Aorta (tissue), 5 donors: ENCODE measurements around the gene DNAJC30. TPM values are rescaled to one million over a fixed set of nuclear protein-coding genes. Genes with fewer than 3 reads are reported as not detected.

Experiments used
- ATAC-seq: fragments of 200-7000 bp; cut with Tn5 transposase; one replicate; pipeline ENCODE4 v1.9.1; 2022; ENCODE audit warnings: moderate library complexity; ENCODE audit not compliant: low FRiP score
- DNase-seq, 2 donors: peaks; one replicate each; pipeline ENCODE4 v3.0.0-alpha.2; 2020
- H3K27ac ChIP-seq, 2 donors: one replicate each; pipeline ENCODE4 v1.5.1; 2013; ENCODE audit warnings: low read length in 2 of 2, mild to moderate bottlenecking in 2 of 2, moderate library complexity in 2 of 2, control low read depth in 1 of 2, inconsistent platforms in 1 of 2, low read depth in 1 of 2
- H3K27me3 ChIP-seq, 2 donors: one replicate each; pipeline ENCODE4 v1.6.1; 2013; ENCODE audit warnings: control low read depth in 1 of 2, low read length in 1 of 2, mild to moderate bottlenecking in 1 of 2, moderate library complexity in 1 of 2; ENCODE audit not compliant: insufficient read depth in 2 of 2, control insufficient read depth in 1 of 2
- H3K36me3 ChIP-seq, 2 donors: one replicate each; pipeline ENCODE4 v1.6.1; 2013; ENCODE audit warnings: control low read depth in 1 of 2, low read length in 1 of 2, mild to moderate bottlenecking in 1 of 2; ENCODE audit not compliant: insufficient read depth in 2 of 2, control insufficient read depth in 1 of 2
- H3K4me1 ChIP-seq, 2 donors: one replicate each; pipeline ENCODE4 v1.6.1; 2013; ENCODE audit warnings: low read length in 2 of 2, control low read depth in 1 of 2, mild to moderate bottlenecking in 1 of 2, moderate library complexity in 1 of 2; ENCODE audit not compliant: insufficient read depth in 2 of 2, control insufficient read depth in 1 of 2
- H3K4me3 ChIP-seq, 2 donors: one replicate each; pipeline ENCODE4 v1.5.1; 2013; ENCODE audit warnings: low read length in 2 of 2, control low read depth in 1 of 2, mild to moderate bottlenecking in 1 of 2
- H3K9me3 ChIP-seq: one replicate; pipeline ENCODE4 v1.6.1; 2013; ENCODE audit warnings: mild to moderate bottlenecking, low read length; ENCODE audit not compliant: control insufficient read depth
- WGBS, 2 donors: extraction: QIAGEN DNeasy Blood & Tissue Kit; methylation state at CpG; one replicate each; pipeline ENCODE4 v1.1.7; 2013; 5-methylcytosine and 5-hydroxymethylcytosine counted together
- intact Hi-C, 2 donors: fragments of 100-400 bp; cut with DNase I; formaldehyde crosslinking; loops; one replicate each; pipeline versions ENCODE4 v1.14.2 to v1.15.0; 2022
- polyA plus RNA-seq, 2 donors: library from polyadenylated mRNA; stranded (reverse); fragments of 200-250 nt; gene quantifications; one replicate each; pipeline ENCODE4 v1.2.3, GENCODE V29; 2013
- total RNA-seq, 2 donors: library from RNA; stranded (reverse); fragmentation: NEBNext Ultra II Directional; extraction: Animal tissue kit (Norgen Biotek cat#: 25700); gene quantifications; one replicate each; pipeline ENCODE4 v1.2.1, GENCODE V29; 2021
- donor health status: healthy with polysubstance abuse.
- donor health status: Bipolar disorder and iron deficiency.
- donor health status: DM: no; HTN: no; CAD: no.
- donor health status: DM: no; HTN: no; CAD: no.
- donor health status: DM: yes; HTN: yes; CAD: no.

The DNAJC30 gene
- total and polyA plus RNA-seq, 4 donors, result 4.5 to 7.8 (median 5.9) TPM

DNA sequence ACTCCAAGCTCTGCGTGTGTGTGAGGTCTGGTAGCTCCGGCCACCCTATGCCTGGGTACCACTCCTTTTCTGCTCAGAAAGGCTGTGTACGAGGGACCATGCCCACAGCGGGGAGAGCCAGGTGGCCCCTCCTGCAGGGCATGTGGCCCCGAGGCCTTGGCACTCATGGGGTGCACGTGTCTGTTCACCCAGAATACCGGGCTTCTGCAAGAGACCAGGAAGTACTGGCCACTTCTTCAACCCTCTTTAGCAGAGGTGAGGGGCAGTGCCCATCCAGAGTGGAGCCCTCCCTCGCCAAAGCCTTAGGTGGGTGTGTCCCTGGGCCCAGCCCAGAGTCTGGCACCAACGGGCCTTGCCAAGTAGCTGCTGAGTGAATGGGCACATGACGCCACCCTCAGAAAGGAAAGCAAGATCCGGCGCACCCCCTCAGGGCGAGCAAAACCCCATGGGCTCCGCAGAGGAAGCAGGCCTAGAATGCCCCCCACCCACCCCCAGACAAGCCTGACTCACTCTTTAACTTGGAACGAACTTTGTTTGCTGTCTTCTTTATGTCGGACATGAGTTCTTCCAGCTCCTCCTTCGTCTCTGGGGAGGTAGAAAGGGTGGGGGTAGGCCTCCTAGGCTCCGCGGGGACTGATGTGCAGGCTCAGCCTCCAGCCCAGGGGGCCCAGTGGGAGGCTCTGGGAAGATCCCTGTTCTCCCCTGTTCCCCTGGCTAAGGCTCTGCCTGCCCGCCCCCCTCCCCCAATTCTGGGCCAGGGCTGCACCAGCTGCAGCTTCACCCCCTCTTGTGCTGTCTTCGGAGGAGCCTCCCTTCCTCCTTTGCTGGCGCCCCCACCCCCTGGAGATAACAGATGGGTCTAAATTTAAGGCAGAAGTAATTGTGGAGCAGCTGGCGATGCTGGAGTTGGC, 21.6 kb upstream of the DNAJC30 start:
- Histone ChIP-seq H3K9me3 (no peaks in the 10 kb centered on the region), H3K27ac (no peak overlapping the region), H3K27me3 (no peaks in the 10 kb centered on the region), H3K4me3 (no peak overlapping the region), H3K36me3 (no peaks in the 10 kb centered on the region), H3K4me1 (no peaks in the 10 kb centered on the region)
- WGBS, 2 donors, result 25% methylated on average over 23 of the region's 23 CpGs
- DNase-seq (no peak), ATAC-seq (peak; percentile 50)
- intact Hi-C loops, result no loop called here

DNA sequence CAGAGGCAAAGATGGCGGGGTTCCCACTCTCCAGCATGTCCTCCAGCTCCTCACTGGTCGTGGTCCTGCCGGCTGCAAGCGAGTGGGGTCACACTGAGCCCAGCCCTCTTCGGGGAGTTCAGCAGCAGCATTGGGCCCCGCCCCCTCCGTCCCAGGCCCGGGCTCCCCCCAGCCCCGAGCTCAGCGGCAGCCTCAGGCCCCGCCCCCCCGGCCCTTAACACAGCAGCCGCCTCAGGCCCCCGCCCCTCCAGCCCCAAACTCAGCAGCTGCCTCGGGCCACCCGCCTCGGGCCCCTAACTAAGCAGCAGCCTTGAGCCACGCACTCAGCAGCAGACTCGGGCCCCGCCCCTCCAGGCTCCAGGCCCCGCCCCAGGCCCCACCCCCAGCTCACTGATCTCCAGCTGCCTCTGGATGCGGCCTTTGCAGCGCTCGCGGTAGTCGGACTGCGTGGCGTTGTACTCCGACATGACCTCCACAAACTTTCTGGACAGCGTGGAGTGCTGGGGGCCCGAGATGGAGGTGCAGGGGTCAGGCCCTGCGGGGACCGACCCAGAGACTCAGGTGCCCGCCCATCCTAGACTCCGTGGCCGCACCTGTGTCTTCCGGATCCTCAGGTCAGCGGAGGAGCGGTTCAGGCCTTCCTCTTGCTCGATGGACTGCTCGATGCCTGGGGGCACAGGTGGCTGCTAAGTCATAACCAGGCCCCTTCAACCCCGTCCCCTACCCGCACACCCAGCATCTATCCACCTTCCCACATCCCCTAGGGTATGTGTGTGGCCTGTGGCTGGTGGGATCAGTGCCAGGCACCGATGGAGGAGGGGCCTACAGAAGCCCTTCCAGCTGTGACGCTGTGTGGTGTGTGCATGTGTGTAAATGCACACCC, 20.7 kb upstream of the DNAJC30 start:
- peak in 1 of 2 donors; percentile 64 for DNase-seq
- Histone ChIP-seq H3K27me3 (no peaks in the 10 kb centered on the region), H3K36me3 (no peaks in the 10 kb centered on the region), H3K4me1 (no peaks in the 10 kb centered on the region), H3K27ac (no peak overlapping the region), H3K9me3 (no peaks in the 10 kb centered on the region), H3K4me3 (no peak overlapping the region)
- intact Hi-C loops, result no loop called here
- peak; percentile 46 for ATAC-seq
- WGBS, 2 donors, result 63 to 65% methylated on average over 42 to 45 of the region's 45 CpGs

DNA sequence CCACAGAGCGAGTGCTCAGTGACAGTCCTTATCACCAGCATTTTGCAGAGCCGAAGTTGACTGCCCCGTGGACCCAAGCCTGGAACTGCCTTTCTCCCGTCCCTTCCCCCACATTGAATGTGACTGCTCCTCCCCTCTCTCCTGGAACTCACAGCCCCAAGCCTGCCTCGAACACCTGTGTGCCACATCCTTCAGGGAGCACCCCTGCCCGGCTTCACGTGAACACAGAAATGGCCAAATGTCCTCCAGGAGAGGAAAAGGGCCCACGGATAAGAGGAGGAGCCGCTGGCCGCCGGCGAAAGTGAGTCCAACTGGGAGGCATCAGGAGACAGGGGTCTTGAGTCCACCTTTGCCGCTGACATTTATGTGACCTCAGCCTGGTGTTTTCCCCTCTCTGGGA, 20.0 kb upstream of the DNAJC30 start:
- ATAC-seq (no peak), DNase-seq (no peak)
- WGBS, 2 donors, result 80 to 85% methylated on average over 13 of the region's 13 CpGs
- H3K27ac ChIP-seq, result no peak overlapping the region
- intact Hi-C loops, result no loop called here
- H3K4me3 ChIP-seq, result no peak overlapping the region
- no peaks in the 10 kb centered on the region for H3K27me3 ChIP-seq
- no peaks in the 10 kb centered on the region for H3K4me1 ChIP-seq
- H3K9me3 ChIP-seq, result no peaks in the 10 kb centered on the region
- H3K36me3 ChIP-seq, result no peaks in the 10 kb centered on the region

DNA sequence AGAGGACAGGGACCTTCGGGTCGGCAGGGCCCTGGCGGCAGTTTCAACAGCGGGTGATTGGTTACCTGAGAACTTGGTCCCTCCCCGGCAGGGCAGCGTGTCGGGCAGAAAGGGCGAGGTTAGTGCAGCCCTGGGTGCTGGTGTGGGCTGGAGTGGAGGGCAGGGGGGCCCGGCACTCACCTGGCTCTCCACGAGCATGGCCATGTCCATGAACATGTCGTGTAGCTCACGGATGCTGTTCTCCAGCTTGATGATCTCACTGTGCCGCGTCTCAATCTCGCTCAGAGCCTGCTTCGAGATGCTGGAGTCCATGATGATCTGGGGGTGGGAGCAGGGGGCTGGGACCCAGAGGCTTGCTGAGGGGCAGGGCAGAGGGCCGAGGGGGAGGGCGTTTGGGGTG, 19.4 kb upstream of the DNAJC30 start:
- no peak for DNase-seq
- Histone ChIP-seq H3K27ac (no peak overlapping the region), H3K4me3 (no peak overlapping the region), H3K27me3 (no peaks in the 10 kb centered on the region), H3K36me3 (no peaks in the 10 kb centered on the region), H3K4me1 (no peaks in the 10 kb centered on the region), H3K9me3 (no peaks in the 10 kb centered on the region)
- no peak for ATAC-seq
- intact Hi-C loops, result no loop called here
- 90% methylated on average over 18 of the region's 18 CpGs for WGBS, 2 donors

DNA sequence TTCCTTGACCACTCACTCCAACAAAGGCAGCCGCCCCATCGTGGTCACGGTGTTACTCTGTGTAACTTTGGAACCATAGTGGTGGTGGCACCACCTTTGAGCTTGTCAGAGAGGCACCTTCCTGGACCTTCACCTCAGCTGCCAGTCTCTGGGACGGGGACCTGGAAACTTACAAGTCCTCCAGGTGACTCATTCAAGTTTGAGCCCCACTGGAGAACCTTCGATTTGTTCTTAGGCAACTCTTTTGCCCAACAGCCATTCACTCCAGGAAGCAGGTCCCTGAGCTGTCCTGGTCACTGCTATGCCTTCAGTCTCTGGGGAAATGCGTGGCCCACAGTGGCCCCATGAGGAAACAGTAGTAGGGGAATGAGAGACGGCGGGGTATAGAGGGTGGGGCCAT, 19.0 kb upstream of the DNAJC30 start:
- ATAC-seq (no peak), DNase-seq (no peak)
- H3K9me3 ChIP-seq, result no peaks in the 10 kb centered on the region
- H3K27ac ChIP-seq, result no peak overlapping the region
- no peaks in the 10 kb centered on the region for H3K27me3 ChIP-seq
- no peak overlapping the region for H3K4me3 ChIP-seq
- intact Hi-C loops, result no loop called here
- WGBS, 2 donors, result 84 to 87% methylated on average over 8 of the region's 8 CpGs
- no peaks in the 10 kb centered on the region for H3K36me3 ChIP-seq
- no peaks in the 10 kb centered on the region for H3K4me1 ChIP-seq

DNA sequence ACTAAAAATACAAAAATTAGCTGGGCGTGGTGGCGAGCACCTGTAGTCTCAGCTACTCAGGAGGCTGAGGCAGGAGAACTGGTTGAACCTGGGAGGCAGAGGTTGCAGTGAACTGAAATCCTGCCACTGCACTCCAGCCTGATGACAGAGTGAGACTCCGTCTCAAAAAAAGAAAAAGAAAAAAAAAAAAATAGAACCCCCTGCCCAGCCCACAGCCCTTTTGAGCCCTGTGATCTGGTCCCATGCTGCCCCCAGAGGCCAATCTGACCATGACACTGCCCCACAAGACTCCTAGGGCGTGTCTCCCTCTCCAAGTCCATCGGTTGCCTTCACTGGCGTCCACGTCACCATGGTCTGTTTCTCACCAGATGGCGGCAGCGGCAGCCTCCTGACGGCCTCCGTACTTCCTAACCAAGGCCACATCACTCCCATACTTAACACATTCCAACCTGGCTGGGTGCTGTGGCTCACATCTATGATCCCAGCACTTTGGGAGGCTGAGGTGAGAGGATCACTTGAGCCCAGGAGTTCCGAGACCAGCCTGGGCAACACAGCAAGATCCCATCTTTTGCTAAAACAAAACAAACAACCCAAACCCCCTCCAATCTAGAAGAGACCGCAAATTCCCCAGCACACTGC, 18.2 kb upstream of the DNAJC30 start:
- H3K4me3 ChIP-seq, result no peak overlapping the region
- H3K27ac ChIP-seq, result no peak overlapping the region
- ATAC-seq (no peak), DNase-seq (peak in 1 of 2 donors; percentile 57)
- no peaks in the 10 kb centered on the region for H3K36me3 ChIP-seq
- intact Hi-C loops, result no loop called here
- H3K4me1 ChIP-seq, result no peaks in the 10 kb centered on the region
- no peaks in the 10 kb centered on the region for H3K27me3 ChIP-seq
- WGBS, 2 donors, result 68 to 75% methylated on average over 13 of the region's 13 CpGs
- no peaks in the 10 kb centered on the region for H3K9me3 ChIP-seq

DNA sequence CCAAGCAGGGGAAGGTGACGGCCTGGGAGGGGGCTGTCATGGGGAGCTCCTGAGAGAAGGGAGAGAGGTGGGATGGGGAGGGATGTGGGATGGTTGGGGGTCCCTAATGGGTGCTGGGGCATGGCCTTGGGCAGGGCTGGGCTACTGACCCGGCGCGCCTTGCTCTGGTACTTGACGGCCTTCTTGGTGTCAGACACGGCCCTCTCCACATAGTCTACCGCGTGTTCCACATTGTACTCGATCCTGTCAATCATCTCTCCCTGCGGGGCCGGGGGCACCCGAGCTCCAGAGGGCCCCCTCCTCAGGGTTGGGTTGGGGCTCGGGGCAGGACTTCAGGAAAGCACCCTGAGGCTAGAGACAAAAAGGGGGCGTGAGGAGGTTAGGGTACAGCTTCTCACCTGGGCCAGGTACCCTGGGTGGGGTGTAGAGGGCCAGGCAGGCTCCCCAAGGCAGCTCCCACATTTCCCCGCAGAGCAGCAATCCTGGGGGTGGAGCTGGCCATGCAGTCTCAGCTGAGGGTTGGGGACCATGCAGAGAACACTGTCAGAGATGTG, 17.4 kb upstream of the DNAJC30 start:
- Histone ChIP-seq H3K27me3 (no peaks in the 10 kb centered on the region), H3K4me3 (no peak overlapping the region), H3K4me1 (no peaks in the 10 kb centered on the region), H3K36me3 (no peaks in the 10 kb centered on the region), H3K27ac (no peak overlapping the region), H3K9me3 (no peaks in the 10 kb centered on the region)
- 80 to 87% methylated on average over 13 to 15 of the region's 15 CpGs for WGBS, 2 donors
- no peak for DNase-seq
- intact Hi-C loops, result no loop called here
- ATAC-seq, result no peak

DNA sequence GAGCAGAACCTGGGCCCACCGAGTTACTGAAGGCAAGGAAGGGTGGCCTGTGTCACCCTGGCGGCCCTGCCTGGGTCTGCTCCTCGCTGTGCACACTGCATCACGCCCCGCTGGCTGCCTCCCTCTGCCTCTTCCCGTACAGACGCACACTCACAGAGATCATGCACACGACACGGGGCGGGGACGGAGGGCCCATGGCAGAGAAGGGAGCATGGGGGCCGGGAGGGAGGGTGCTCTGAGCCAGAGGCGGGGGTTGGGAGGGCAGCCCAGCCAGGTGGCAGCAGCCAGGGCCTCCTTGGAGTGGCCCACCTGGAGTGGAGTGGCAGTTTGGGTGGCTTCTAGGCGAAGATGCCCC, 16.8 kb upstream of the DNAJC30 start:
- Histone ChIP-seq H3K36me3 (peaks cover 0 to 2% of the 10 kb centered on the region in 2 donors), H3K9me3 (no peaks in the 10 kb centered on the region), H3K27me3 (no peaks in the 10 kb centered on the region), H3K27ac (no peak overlapping the region), H3K4me1 (no peaks in the 10 kb centered on the region), H3K4me3 (no peak overlapping the region)
- no peak for ATAC-seq
- WGBS, 2 donors, result 86 to 90% methylated on average over 14 of the region's 14 CpGs
- no peak for DNase-seq
- intact Hi-C loops, result no loop called here
